Heart left ventricle (tissue), 16 donors: Measurements from ENCODE around the gene HOXD9. TPM values are rescaled to one million over a fixed set of nuclear protein-coding genes. Genes with fewer than 3 reads are reported as not detected.

Experiments
- ATAC-seq, 4 donors: fragments of 200-7000 bp; cut with Tn5 transposase; one replicate each; pipeline ENCODE4 v1.9.1; 2020 to 2022; ENCODE audit warnings: moderate library complexity in 4 of 4, mild to moderate bottlenecking in 3 of 4, moderate number of reproducible peaks in 1 of 4
- DNase-seq, 5 donors: peaks; one replicate each; pipeline ENCODE4 v3.0.0-alpha.2; 2020
- H3K27ac ChIP-seq, 12 donors: fragments of 200-600 bp; sonication (generic) in 4 of 12; one replicate each; pipeline versions ENCODE4 v1.5.0 to v1.8.0; 2016 to 2022; ENCODE audit warnings: mild to moderate bottlenecking in 2 of 12
- H3K27me3 ChIP-seq, 9 donors: fragments of 200-600 bp; sonication (generic) in 2 of 9; one replicate each; pipeline versions ENCODE4 v1.5.1 to v1.8.0; 2016 to 2022; ENCODE audit warnings: mild to moderate bottlenecking in 3 of 9
- H3K36me3 ChIP-seq, 9 donors: fragments of 200-600 bp; sonication (generic) in 2 of 9; one replicate each; pipeline versions ENCODE4 v1.5.0 to v1.8.0; 2018 to 2022; ENCODE audit warnings: mild to moderate bottlenecking in 2 of 9
- H3K4me1 ChIP-seq, 12 donors: fragments of 200-600 bp; sonication (generic) in 4 of 12; one replicate each; pipeline versions ENCODE4 v1.5.0 to v1.8.0; 2016 to 2022; ENCODE audit warnings: mild to moderate bottlenecking in 3 of 12
- H3K4me3 ChIP-seq, 12 donors: fragments of 200-600 bp; sonication (generic) in 4 of 12; one replicate each; pipeline versions ENCODE4 v1.5.0 to v1.8.0; 2017 to 2022; ENCODE audit warnings: mild to moderate bottlenecking in 9 of 12, moderate library complexity in 4 of 12
- H3K9me3 ChIP-seq, 12 donors: fragments of 200-600 bp; sonication (generic) in 4 of 12; one replicate each; pipeline versions ENCODE4 v1.5.0 to v1.8.0; 2016 to 2022; ENCODE audit warnings: mild to moderate bottlenecking in 1 of 12
- POLR2A ChIP-seq, 2 donors: fragments of 450-650 bp; IDR thresholded peaks; one replicate each; pipeline ENCODE4 v1.6.1; 2017; ENCODE audit warnings: antibody characterized with exemption in 2 of 2, mild to moderate bottlenecking in 2 of 2, moderate library complexity in 2 of 2
- WGBS, 4 donors: extraction: QIAGEN DNeasy Blood & Tissue Kit in 2 of 4; methylation state at CpG; one replicate each; pipeline versions ENCODE4 v1.1.5 to v1.1.7; 2013 to 2018; 5-methylcytosine and 5-hydroxymethylcytosine counted together
- intact Hi-C, 10 donors: fragments of 100-400 bp; cut with DNase I; formaldehyde crosslinking; loops; one replicate each; pipeline versions ENCODE4 v1.11.1 to v1.14.2; 2022
- polyA plus RNA-seq, 2 donors: library from polyadenylated mRNA; stranded (reverse); fragments of 200-250 nt; gene quantifications; one replicate each; pipeline ENCODE4 v1.2.3, GENCODE V29; 2013
- total RNA-seq, 9 donors: library from RNA; depleted of rRNA in 2 of 9; stranded (reverse); fragments of >200 nt in 2 of 9; fragmentation: NEBNext Ultra II Directional in 3 of 9; extraction: Animal tissue kit (Norgen Biotek cat#: 25700) in 3 of 9; gene quantifications; one replicate each; pipeline versions ENCODE4 v1.1.0 to v1.2.4, GENCODE V29; 2016 to 2023
- TF ChIP-seq, protein P1 (sequence below), 12 donors: fragments of 200-600 bp; sonication (generic) in 4 of 12; IDR thresholded peaks; one replicate each; pipeline versions ENCODE4 v1.5.0 to v1.8.0; 2018 to 2022; ENCODE audit warnings: antibody characterized with exemption in 12 of 12, mild to moderate bottlenecking in 5 of 12
- donor health status: ischemic (EF 13 %, LVEDD 7.1; RV severe dilation, severe dysfunction).
- donor health status: healthy with polysubstance abuse.
- donor health status: DM: no; HTN: yes; CAD: no.
- donor health status: DM: no; HTN: no; CAD: no.
- donor health status: ischemic (EF 25% LVEDD 6.9; RV normal size, moderate dysfunction).
- donor health status: ischemic (EF 25% LVEDD 5.7; RV mildly dilated, moderate dysfunction).
- donor health status: healthy.
- donor health status: DM: yes; HTN: yes; CAD: no.
- donor health status: ischemic (EF 35%, LVEDD 5.7; RV mildly dilated, moderate dysfunction).
- donor health status: nonischemic (EF 11% LVEDD 7.7; RV severe dilation, severe dysfunction).
- donor health status: DM: yes; HTN: yes; CAD: no.
- donor health status: PGD.
- donor health status: ischemic (EF 29% LVEDD 5.4; RV normal size, mild dysfunction).
- donor health status: nonischemic (EF 23%, LVEDD 6.1; RV moderate dilation, normal function).

HOXD9 gene
- total and polyA plus RNA-seq, 11 donors: 0.23 to 0.43 (median 0.40) TPM; not detected in 8

DNA sequence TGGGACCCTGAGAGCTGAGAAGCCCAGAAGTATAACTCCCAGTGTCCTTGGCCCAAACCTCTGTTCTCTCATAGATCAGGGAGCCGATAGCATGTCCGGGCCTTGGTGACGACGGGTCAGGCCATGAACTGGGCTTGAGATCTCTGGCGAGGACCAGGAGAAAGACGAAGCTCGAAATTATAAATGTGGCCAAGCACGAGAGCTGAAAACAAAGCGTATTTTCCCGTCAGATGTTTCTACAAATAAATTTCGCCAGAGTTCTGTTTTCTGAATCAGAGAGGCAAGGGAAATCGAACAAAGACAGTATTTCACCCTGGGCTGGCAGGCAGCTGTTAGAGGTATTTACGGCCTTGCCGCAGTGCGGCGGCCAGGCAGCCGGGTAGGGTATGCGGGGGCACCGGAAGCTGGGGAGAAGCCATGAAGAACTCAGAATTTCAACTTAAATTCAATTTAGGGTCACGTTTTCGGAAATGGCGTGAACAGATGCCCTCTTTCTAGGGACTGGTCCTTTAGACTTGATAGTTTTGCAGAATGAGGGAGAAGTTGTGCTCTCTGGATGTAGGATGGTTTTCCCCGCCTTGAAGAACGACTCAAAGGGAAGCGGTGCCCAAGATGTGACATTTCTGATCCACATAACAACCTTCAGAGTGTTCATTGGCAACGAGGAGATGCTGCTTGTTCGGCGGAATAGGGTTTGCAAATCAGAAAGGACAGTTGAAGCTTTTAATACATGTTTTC lies 16.6 kb downstream of the HOXD9 start:
- H3K4me1 ChIP-seq: peaks cover 0 to 34% (median 14%) of the 10 kb centered on the region in 12 donors
- ATAC-seq (no peak), DNase-seq (no peak)
- no peak for TF ChIP-seq POLR2A (IDR thresholded peaks at IDR 0.05)
- TF ChIP-seq, protein P1, sequence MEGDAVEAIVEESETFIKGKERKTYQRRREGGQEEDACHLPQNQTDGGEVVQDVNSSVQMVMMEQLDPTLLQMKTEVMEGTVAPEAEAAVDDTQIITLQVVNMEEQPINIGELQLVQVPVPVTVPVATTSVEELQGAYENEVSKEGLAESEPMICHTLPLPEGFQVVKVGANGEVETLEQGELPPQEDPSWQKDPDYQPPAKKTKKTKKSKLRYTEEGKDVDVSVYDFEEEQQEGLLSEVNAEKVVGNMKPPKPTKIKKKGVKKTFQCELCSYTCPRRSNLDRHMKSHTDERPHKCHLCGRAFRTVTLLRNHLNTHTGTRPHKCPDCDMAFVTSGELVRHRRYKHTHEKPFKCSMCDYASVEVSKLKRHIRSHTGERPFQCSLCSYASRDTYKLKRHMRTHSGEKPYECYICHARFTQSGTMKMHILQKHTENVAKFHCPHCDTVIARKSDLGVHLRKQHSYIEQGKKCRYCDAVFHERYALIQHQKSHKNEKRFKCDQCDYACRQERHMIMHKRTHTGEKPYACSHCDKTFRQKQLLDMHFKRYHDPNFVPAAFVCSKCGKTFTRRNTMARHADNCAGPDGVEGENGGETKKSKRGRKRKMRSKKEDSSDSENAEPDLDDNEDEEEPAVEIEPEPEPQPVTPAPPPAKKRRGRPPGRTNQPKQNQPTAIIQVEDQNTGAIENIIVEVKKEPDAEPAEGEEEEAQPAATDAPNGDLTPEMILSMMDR (IDR thresholded peaks at IDR 0.05): no peak
- no peaks in the 10 kb centered on the region for H3K9me3 ChIP-seq
- peak overlapping the region in 2 of 12 donors; percentile 21 to 68 for H3K4me3 ChIP-seq
- intact Hi-C loops: loop anchor here in 3 of 10 donors (2.0 to 10.0 kb wide), 3 partner anchors 416 to 678 kb away; no protein-coding TSS in a partner anchor
- peak overlapping the region in 6 of 12 donors; percentile 1 to 68 (median 51) for H3K27ac ChIP-seq
- peaks cover 41 to 98% (median 79%) of the 10 kb centered on the region in 9 donors for H3K27me3 ChIP-seq
- WGBS, 4 donors: 17 to 29% (median 19%) methylated on average over 28 of the region's 28 CpGs
- H3K36me3 ChIP-seq: no peaks in the 10 kb centered on the region

DNA sequence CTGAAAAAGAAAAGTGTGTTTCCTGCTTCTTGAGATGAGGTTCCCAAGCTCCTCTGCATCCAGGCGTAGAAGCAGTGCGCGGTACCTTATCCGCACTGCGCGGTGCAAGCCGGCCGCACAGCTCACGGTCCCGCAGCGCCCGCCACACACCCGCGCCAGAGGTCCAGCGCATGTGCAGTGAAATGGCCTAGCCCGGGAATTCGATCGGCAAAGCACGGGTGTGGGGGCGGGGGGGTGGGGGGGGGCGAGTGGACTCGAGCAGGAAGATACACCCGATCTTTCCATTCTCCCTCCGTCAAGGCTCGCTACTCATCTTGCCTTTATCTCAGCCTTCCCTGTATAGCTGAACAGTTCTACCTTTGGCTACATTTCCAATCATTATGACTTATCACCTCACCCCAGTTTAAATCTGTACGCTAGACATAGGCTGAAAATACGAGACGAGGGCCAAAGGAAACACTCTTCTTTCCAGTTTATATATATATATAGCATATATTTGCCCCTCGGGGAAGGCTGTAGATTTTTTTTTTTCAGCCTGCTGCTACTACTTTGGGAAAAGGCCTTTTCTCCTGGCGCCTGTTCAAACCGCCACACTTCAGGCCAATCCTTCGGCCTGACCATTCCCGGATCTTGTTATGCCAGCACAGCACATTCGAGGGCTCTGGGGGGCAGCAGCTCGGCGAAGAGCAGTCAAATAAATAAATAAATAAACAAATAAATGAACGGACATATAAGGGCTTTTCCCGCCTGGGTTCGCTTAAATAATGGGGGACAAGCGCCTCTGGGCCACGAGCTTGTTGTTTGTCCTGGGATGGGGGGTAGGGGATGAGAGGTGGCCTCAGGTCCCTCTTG lies 17.4 kb downstream of the HOXD9 start:
- H3K4me3 ChIP-seq: peak overlapping the region in 11 of 12 donors; percentile 43 to 69 (median 53)
- peaks cover 39 to 97% (median 71%) of the 10 kb centered on the region in 9 donors for H3K27me3 ChIP-seq
- intact Hi-C loops: loop anchor here (1.0 to 10.0 kb wide), 14 partner anchors 37 to 677 kb away; no protein-coding TSS in a partner anchor
- H3K4me1 ChIP-seq: peaks cover 0 to 34% (median 14%) of the 10 kb centered on the region in 12 donors
- DNase-seq (no peak), ATAC-seq (no peak)
- no peaks in the 10 kb centered on the region for H3K36me3 ChIP-seq
- peak overlapping the region in 7 of 12 donors; percentile 1 to 68 (median 48) for H3K27ac ChIP-seq
- no peaks in the 10 kb centered on the region for H3K9me3 ChIP-seq
- WGBS, 4 donors: 13 to 23% (median 19%) methylated on average over 41 of the region's 41 CpGs
- TF ChIP-seq POLR2A (IDR thresholded peaks at IDR 0.05): no peak
- TF ChIP-seq, protein P1 (IDR thresholded peaks at IDR 0.05): no peak

DNA sequence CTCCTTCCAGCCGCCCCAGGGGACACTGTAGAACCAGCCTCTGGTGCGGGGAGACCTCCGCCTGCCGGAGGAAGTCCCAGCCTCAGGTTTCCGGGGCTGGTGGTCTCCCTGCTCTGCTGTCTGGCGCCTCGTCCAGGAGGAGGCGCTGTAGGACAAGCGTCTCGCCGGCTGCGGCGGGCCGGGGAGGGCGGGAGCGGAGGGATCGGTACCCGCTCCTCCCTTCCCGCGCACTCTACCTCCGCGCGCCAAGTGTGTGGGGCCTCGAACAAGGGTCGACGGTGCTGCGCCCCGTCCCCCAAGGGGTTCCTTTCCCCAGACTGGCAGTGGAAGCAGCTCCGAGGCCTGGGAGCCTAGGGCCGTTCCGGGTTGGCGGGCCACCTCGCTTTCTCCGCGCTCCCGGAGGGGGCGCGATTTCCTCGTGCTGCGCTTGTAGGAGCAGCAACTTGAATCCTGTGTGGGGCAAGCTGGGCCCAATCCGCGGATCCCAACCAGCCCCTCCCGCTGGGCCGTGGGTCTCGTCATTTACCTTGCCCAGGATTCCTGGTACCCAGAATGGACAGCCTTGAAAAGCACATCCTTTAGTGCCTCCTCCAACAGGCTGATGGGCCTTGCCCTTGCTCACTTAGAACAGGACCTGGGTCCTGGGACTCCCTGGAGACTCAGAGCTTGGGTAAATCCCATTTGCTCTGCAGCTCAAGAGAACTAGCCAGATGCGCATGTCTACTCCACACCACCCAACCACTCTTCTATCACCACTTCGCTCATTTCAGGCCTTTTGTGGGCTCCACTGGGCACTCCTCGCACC lies 18.2 kb downstream of the HOXD9 start:
- Histone ChIP-seq H3K27ac (peak overlapping the region in 5 of 12 donors; percentile 32 to 68 (median 56)), H3K27me3 (peaks cover 31 to 97% (median 66%) of the 10 kb centered on the region in 9 donors), H3K4me1 (peaks cover 0 to 30% (median 14%) of the 10 kb centered on the region in 12 donors), H3K36me3 (no peaks in the 10 kb centered on the region), H3K9me3 (no peaks in the 10 kb centered on the region), H3K4me3 (peak overlapping the region; percentile 1 to 69 (median 52))
- ATAC-seq (peak; percentile 80 to 97 (median 94)), DNase-seq (peak; percentile 64 to 85 (median 70))
- intact Hi-C loops: loop anchor here (1.0 to 5.0 kb wide), 12 partner anchors 37 to 512 kb away; no protein-coding TSS in a partner anchor
- TF ChIP-seq, protein P1 (IDR thresholded peaks at IDR 0.05): peak; percentile 68 to 98 (median 92)
- TF ChIP-seq POLR2A (IDR thresholded peaks at IDR 0.05): no peak
- WGBS, 4 donors: 7 to 22% (median 12%) methylated on average over 13 to 48 of the region's 48 CpGs
